ENCODE measurements around the gene XRN1. TPM values are rescaled to one million over a fixed set of nuclear protein-coding genes. Genes with fewer than 3 reads are reported as not detected.
"Not testable (repeated sequence)": the region's sequence is repeated elsewhere in the genome, so short reads cannot be mapped to it uniquely, and the experiment has no call there.

Gene XRN1
- total RNA-seq, 1 donor from 2014 or later, result 36.7 TPM

DNA sequence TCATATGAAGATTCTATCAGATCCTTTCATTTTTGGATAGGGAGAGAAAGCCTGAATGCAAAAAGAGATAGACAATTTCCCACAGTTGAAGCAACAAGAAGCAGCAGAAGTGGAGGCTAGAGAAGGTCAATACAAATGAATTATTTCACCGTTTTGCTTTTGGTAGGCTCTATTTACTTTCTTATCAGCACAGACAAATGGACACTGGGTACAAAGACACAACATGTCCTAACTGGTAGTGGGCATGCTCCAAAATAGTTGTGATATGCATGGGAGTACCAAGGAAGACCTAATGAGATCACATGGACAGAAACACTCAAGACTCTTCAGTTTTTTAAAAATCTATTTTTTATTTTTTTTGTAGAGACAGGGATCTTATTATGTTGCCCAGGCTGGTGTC is 99.4 kb downstream of the XRN1 start:
- H3K4me3 Mint-ChIP-seq (ENCODE audit: unreplicated experiment), result no peak overlapping the region
- no peak overlapping the region for H3K27ac Mint-ChIP-seq (ENCODE audit: unreplicated experiment)
- no peak for FAIRE-seq

DNA sequence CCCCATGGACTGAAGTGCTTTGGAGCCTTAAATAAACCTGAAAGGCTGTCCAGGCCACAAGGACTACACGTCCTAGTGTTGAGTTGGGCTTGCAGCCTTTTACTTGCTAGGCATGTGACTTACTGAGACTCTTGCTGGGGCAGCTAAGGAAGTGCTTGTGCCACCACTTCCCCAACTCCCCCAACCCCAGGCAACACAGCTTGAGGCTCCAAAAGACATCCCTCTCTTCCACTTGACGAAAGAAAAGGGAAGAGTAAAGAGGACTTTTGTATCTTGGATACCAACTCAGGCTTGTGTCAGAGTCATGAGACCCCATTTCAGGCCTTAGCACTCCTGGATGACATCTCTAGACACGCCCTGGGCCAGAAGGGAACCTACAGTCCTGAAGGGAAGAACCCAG is 109.8 kb downstream of the XRN1 start:
- no peak overlapping the region for H2AFZ ChIP-seq (ENCODE audit: low read depth, low read length)
- FAIRE-seq (no peak), DNase-seq (ENCODE audit: low read depth) (no peak)
- TF ChIP-seq, protein P1, sequence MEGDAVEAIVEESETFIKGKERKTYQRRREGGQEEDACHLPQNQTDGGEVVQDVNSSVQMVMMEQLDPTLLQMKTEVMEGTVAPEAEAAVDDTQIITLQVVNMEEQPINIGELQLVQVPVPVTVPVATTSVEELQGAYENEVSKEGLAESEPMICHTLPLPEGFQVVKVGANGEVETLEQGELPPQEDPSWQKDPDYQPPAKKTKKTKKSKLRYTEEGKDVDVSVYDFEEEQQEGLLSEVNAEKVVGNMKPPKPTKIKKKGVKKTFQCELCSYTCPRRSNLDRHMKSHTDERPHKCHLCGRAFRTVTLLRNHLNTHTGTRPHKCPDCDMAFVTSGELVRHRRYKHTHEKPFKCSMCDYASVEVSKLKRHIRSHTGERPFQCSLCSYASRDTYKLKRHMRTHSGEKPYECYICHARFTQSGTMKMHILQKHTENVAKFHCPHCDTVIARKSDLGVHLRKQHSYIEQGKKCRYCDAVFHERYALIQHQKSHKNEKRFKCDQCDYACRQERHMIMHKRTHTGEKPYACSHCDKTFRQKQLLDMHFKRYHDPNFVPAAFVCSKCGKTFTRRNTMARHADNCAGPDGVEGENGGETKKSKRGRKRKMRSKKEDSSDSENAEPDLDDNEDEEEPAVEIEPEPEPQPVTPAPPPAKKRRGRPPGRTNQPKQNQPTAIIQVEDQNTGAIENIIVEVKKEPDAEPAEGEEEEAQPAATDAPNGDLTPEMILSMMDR (IDR thresholded peaks at IDR 0.05; ENCODE audit: insufficient read depth, low read depth, low read length), result no peak
- no peak for TF ChIP-seq EZH2 (IDR thresholded peaks at IDR 0.05; ENCODE audit: insufficient read depth, low read length)
- H3K27me3 ChIP-seq (ENCODE audit: insufficient read depth, low read length), result no peaks in the 10 kb centered on the region
- peaks cover 22% of the 10 kb centered on the region for H3K36me3 Mint-ChIP-seq (ENCODE audit: low read depth, unreplicated experiment)
- H3K79me2 ChIP-seq (ENCODE audit: insufficient read depth, low read length), result no peaks in the 10 kb centered on the region
- no peaks in the 10 kb centered on the region for H3K27me3 Mint-ChIP-seq (ENCODE audit: low read depth, unreplicated experiment)
- H3K4me2 ChIP-seq (ENCODE audit: low read length), result no peak overlapping the region
- peaks cover 7% of the 10 kb centered on the region for H3K36me3 ChIP-seq (ENCODE audit: insufficient read depth, low read length)
- no peak overlapping the region for H3K4me3 Mint-ChIP-seq (ENCODE audit: unreplicated experiment)
- H4K20me1 ChIP-seq (ENCODE audit: insufficient read depth, low read length), result no peaks in the 10 kb centered on the region
- no peak overlapping the region for H3K27ac Mint-ChIP-seq (ENCODE audit: unreplicated experiment)
- H3K4me1 Mint-ChIP-seq (ENCODE audit: low read depth, unreplicated experiment), result no peaks in the 10 kb centered on the region
- H3K4me1 ChIP-seq (ENCODE audit: insufficient read depth, low read length), result no peaks in the 10 kb centered on the region
- H3K27ac ChIP-seq (ENCODE audit: low read depth, low read length), result no peak overlapping the region
- H3K4me3 ChIP-seq (ENCODE audit: insufficient read depth, low read depth, low read length), result no peak overlapping the region
- H3K9ac ChIP-seq (ENCODE audit: low read length), result no peak overlapping the region
- H3K9me3 ChIP-seq (ENCODE audit: insufficient read depth, low read depth, low read length), result no peaks in the 10 kb centered on the region
- peaks cover 4% of the 10 kb centered on the region for H3K9me3 Mint-ChIP-seq (ENCODE audit: unreplicated experiment)

More for the DNA sequence above, 99.4 kb downstream of the XRN1 start:
- H3K4me1 ChIP-seq (ENCODE audit: insufficient read depth, low read length), result no peaks in the 10 kb centered on the region
- peaks cover 8% of the 10 kb centered on the region for H3K36me3 ChIP-seq (ENCODE audit: insufficient read depth, low read length)
- no peak overlapping the region for H3K4me3 ChIP-seq (ENCODE audit: insufficient read depth, low read depth, low read length)
- no peaks in the 10 kb centered on the region for H4K20me1 ChIP-seq (ENCODE audit: insufficient read depth, low read length)
- Mint-ChIP-seq H3K36me3 (ENCODE audit: low read depth, unreplicated experiment) (peaks cover 12% of the 10 kb centered on the region), H3K4me1 (ENCODE audit: low read depth, unreplicated experiment) (peaks cover 3% of the 10 kb centered on the region), H3K9me3 (ENCODE audit: unreplicated experiment) (no peaks in the 10 kb centered on the region), H3K27me3 (ENCODE audit: low read depth, unreplicated experiment) (no peaks in the 10 kb centered on the region)
- TF ChIP-seq, protein P1 (IDR thresholded peaks at IDR 0.05; ENCODE audit: insufficient read depth, low read depth, low read length), result no peak
- TF ChIP-seq EZH2 (IDR thresholded peaks at IDR 0.05; ENCODE audit: insufficient read depth, low read length), result no peak
- H3K79me2 ChIP-seq (ENCODE audit: insufficient read depth, low read length), result no peaks in the 10 kb centered on the region
- no peak overlapping the region for H3K4me2 ChIP-seq (ENCODE audit: low read length)
- H3K9me3 ChIP-seq (ENCODE audit: insufficient read depth, low read depth, low read length), result no peaks in the 10 kb centered on the region
- no peaks in the 10 kb centered on the region for H3K27me3 ChIP-seq (ENCODE audit: insufficient read depth, low read length)
- H3K9ac ChIP-seq (ENCODE audit: low read length), result no peak overlapping the region
- H3K27ac ChIP-seq (ENCODE audit: low read depth, low read length), result no peak overlapping the region
- no peak overlapping the region for H2AFZ ChIP-seq (ENCODE audit: low read depth, low read length)
- no peak for DNase-seq (ENCODE audit: low read depth)

DNA sequence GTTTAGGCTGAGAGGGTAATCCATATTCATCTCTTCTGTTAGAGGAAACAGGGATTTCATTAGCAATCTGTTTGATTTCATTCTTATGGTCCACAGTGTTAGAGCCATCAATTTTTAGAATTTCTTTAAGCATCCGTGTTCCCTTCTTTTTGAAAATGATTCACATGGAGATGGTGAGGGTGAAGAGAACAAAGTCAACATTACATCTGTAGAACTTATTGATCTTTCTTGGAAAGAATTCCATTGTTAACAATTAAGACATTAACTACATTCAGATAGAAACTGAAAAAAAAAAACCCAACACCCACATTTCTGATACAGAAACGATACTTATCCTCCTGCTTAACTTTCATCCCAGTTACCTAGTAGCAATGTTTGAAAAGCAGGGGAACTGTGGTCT is 115.4 kb downstream of the XRN1 start:
- Mint-ChIP-seq H3K27ac (ENCODE audit: unreplicated experiment) (no peak overlapping the region), H3K4me1 (ENCODE audit: low read depth, unreplicated experiment) (no peaks in the 10 kb centered on the region), H3K9me3 (ENCODE audit: unreplicated experiment) (no peaks in the 10 kb centered on the region), H3K36me3 (ENCODE audit: low read depth, unreplicated experiment) (peaks cover 9% of the 10 kb centered on the region), H3K4me3 (ENCODE audit: unreplicated experiment) (no peak overlapping the region), H3K27me3 (ENCODE audit: low read depth, unreplicated experiment) (no peaks in the 10 kb centered on the region)
- Histone ChIP-seq H3K9ac (ENCODE audit: low read length) (no peak overlapping the region), H4K20me1 (ENCODE audit: insufficient read depth, low read length) (no peaks in the 10 kb centered on the region), H3K9me3 (ENCODE audit: insufficient read depth, low read depth, low read length) (no peaks in the 10 kb centered on the region), H2AFZ (ENCODE audit: low read depth, low read length) (no peak overlapping the region), H3K36me3 (ENCODE audit: insufficient read depth, low read length) (peaks cover 13% of the 10 kb centered on the region), H3K79me2 (ENCODE audit: insufficient read depth, low read length) (no peaks in the 10 kb centered on the region), H3K27me3 (ENCODE audit: insufficient read depth, low read length) (no peaks in the 10 kb centered on the region), H3K4me1 (ENCODE audit: insufficient read depth, low read length) (no peaks in the 10 kb centered on the region), H3K4me3 (ENCODE audit: insufficient read depth, low read depth, low read length) (no peak overlapping the region), H3K27ac (ENCODE audit: low read depth, low read length) (no peak overlapping the region), H3K4me2 (ENCODE audit: low read length) (no peak overlapping the region)
- FAIRE-seq, result no peak
- no peak for DNase-seq (ENCODE audit: low read depth)
- no peak for TF ChIP-seq EZH2 (IDR thresholded peaks at IDR 0.05; ENCODE audit: insufficient read depth, low read length)
- TF ChIP-seq, protein P1 (IDR thresholded peaks at IDR 0.05; ENCODE audit: insufficient read depth, low read depth, low read length), result no peak

DNA sequence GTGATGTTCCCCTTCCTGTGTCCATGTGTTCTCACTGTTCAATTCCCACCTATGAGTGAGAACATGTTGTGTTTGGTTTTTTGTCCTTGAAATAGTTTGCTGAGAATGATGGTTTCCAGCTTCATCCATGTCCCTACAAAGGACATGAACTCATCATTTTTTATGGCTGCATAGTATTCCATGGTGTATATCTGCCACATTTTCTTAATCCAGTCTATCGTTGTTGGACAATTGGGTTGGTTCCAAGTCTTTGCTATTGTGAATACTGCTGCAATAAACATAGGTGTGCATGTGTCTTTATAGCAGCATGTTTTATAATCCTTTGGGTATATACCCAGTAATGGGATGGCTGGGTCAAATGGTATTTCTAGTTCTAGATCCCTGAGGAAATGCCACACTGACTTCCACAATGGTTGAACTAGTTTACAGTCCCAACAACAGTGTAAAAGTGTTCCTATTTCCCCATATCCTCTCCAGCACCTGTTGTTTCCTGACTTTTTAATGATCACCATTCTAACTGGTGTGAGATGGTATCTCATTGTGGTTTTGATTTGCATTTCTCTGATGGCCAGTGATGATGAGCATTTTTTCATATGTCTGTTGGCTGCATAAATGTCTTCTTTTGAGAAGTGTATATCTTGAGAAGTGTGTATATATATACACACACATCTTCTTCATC is 123.4 kb downstream of the XRN1 start:
- FAIRE-seq; H3K9me3 ChIP-seq (ENCODE audit: insufficient read depth, low read depth, low read length); H3K27me3 Mint-ChIP-seq (ENCODE audit: low read depth, unreplicated experiment): not testable (repeated sequence)

More for the DNA sequence above, 123.4 kb downstream of the XRN1 start:
- DNase-seq (ENCODE audit: low read depth); H3K9me3 Mint-ChIP-seq (ENCODE audit: unreplicated experiment); H3K27ac Mint-ChIP-seq (ENCODE audit: unreplicated experiment); H3K4me1 ChIP-seq (ENCODE audit: insufficient read depth, low read length); H3K9ac ChIP-seq (ENCODE audit: low read length); H3K4me1 Mint-ChIP-seq (ENCODE audit: low read depth, unreplicated experiment); H3K4me3 ChIP-seq (ENCODE audit: insufficient read depth, low read depth, low read length); H3K79me2 ChIP-seq (ENCODE audit: insufficient read depth, low read length); H4K20me1 ChIP-seq (ENCODE audit: insufficient read depth, low read length); H3K36me3 Mint-ChIP-seq (ENCODE audit: low read depth, unreplicated experiment); H2AFZ ChIP-seq (ENCODE audit: low read depth, low read length); H3K27ac ChIP-seq (ENCODE audit: low read depth, low read length); H3K4me2 ChIP-seq (ENCODE audit: low read length); H3K27me3 ChIP-seq (ENCODE audit: insufficient read depth, low read length); H3K4me3 Mint-ChIP-seq (ENCODE audit: unreplicated experiment); H3K36me3 ChIP-seq (ENCODE audit: insufficient read depth, low read length): not testable (repeated sequence)
